ENCODE measurements around the gene BLNK. TPM values are rescaled to one million over a fixed set of nuclear protein-coding genes. Genes with fewer than 3 reads are reported as not detected.

BLNK gene
- total and polyA plus RNA-seq, 2 experiments from 2014 or later, result 0.11 TPM; not detected in 1

GRCh38 chr10:96236876-96237275 is 34.5 kb downstream of the BLNK start:
- Mint-ChIP-seq H3K27me3 (ENCODE audit: insufficient read depth, low read depth, poor library complexity) (no peaks in the 10 kb centered on the region), H3K9me3 (no peaks in the 10 kb centered on the region), H3K4me1 (no peaks in the 10 kb centered on the region; the same call in 2 of the 3 replicates), H3K27ac (no peak overlapping the region), H3K4me3 (no peak overlapping the region), H3K36me3 (ENCODE audit: low read depth) (no peaks in the 10 kb centered on the region)
- H4K20me1 ChIP-seq (replicated peaks; ENCODE audit: insufficient read depth), result no peaks in the 10 kb centered on the region
- no peaks in the 10 kb centered on the region for H3K4me1 ChIP-seq (ENCODE audit: insufficient read depth)
- DNase-seq (ENCODE audit: low spot score), result no peak
- no peaks in the 10 kb centered on the region for H3K27me3 ChIP-seq (ENCODE audit: insufficient read depth)
- H3K4me3 ChIP-seq, result no peak overlapping the region
- H3K4me2 ChIP-seq, result no peak overlapping the region
- H3K27ac ChIP-seq (ENCODE audit: low read depth), result no peak overlapping the region
- H3K79me2 ChIP-seq (replicated peaks; ENCODE audit: insufficient read depth), result no peaks in the 10 kb centered on the region
- ATAC-seq, result no peak
- TF ChIP-seq STAT1 (IDR thresholded peaks at IDR 0.05; ENCODE audit: unreplicated experiment) (no peak), EZH2phosphoT487 (IDR thresholded peaks at IDR 0.05; ENCODE audit: unreplicated experiment) (no peak), ZNF331 (CRISPR knock-in tag; IDR thresholded peaks at IDR 0.05; ENCODE audit: low read depth) (no peak), ZNF114 (CRISPR knock-in tag; IDR thresholded peaks at IDR 0.05) (no peak), REST (IDR thresholded peaks at IDR 0.05; ENCODE audit: unreplicated experiment) (no peak), CREB1 (CRISPR knock-in tag; IDR thresholded peaks at IDR 0.05; ENCODE audit: low read depth) (no peak), ZNF462 (CRISPR knock-in tag; IDR thresholded peaks at IDR 0.05) (no peak), NANOG (IDR thresholded peaks at IDR 0.05; ENCODE audit: borderline replicate concordance) (no peak), ETS1 (IDR thresholded peaks at IDR 0.05) (no peak), POLR2AphosphoS5 (IDR thresholded peaks at IDR 0.05; ENCODE audit: low read depth) (no peak), EZH2 (IDR thresholded peaks at IDR 0.05; ENCODE audit: low read depth, unreplicated experiment) (no peak)
- H3K36me3 ChIP-seq (ENCODE audit: insufficient read depth), result no peaks in the 10 kb centered on the region
- H3F3A ChIP-seq (replicated peaks; ENCODE audit: low read depth), result no peaks in the 10 kb centered on the region
- no peaks in the 10 kb centered on the region for H3K9me2 ChIP-seq (ENCODE audit: insufficient read depth)
- no peak overlapping the region for H2AFZ ChIP-seq
